H1 (cell line): Measurements from ENCODE around the gene NDUFB11. TPM values are rescaled to one million over a fixed set of nuclear protein-coding genes. Genes with fewer than 3 reads are reported as not detected.

Source experiments
- CTCF ChIA-PET: fragments of 300-600 bp; sonication (Branson Sonifier 250); formaldehyde crosslinking; loops from one replicate; lab custom pipeline; 2021; ENCODE audit not compliant: partially characterized antibody; lab: Charles Lee
- POLR2A ChIA-PET: fragments of 300-600 bp; sonication (Branson Sonifier 250); formaldehyde crosslinking; loops from one replicate; lab custom pipeline; 2021; ENCODE audit warnings: inconsistent platforms; ENCODE audit not compliant: partially characterized antibody; lab: Charles Lee
- DNase-seq, 2 experiments: peaks; one replicate each; pipeline versions ENCODE4 v3.0.0 to v3.0.0-alpha.2; 2010 to 2022; ENCODE audit warnings: low spot score in 2 of 2, low read depth in 1 of 2, mixed read lengths in 1 of 2
- FAIRE-seq: peaks from 2 replicates; lab custom pipeline; 2011; peaks lifted over from hg19 to GRCh38; lab: Jason Lieb, UNC
- H2AFZ ChIP-seq: 2 replicates; pipeline ENCODE4 v1.8.1; 2012; ENCODE audit warnings: low read length, inconsistent platforms
- H2AK5ac ChIP-seq: 2 replicates; pipeline ENCODE4 v1.6.1; 2013; ENCODE audit warnings: low read depth, low read length
- H2BK120ac ChIP-seq: replicated peaks from 2 replicates; pipeline ENCODE3; 2013; ENCODE audit warnings: low read depth, low read length, inconsistent platforms
- H2BK12ac ChIP-seq: 2 replicates; pipeline ENCODE4 v1.6.1; 2013; ENCODE audit warnings: low read depth, low read length
- H2BK15ac ChIP-seq: 2 replicates; pipeline ENCODE4 v1.6.1; 2013; ENCODE audit warnings: low read length
- H2BK20ac ChIP-seq: 2 replicates; pipeline ENCODE4 v1.6.1; 2013; ENCODE audit warnings: low read length
- H2BK5ac ChIP-seq: 2 replicates; pipeline ENCODE4 v1.6.1; 2013; ENCODE audit warnings: low read depth, low read length
- H3K14ac ChIP-seq: 2 replicates; pipeline ENCODE4 v1.6.1; 2013; ENCODE audit warnings: inconsistent platforms; ENCODE audit not compliant: insufficient read length
- H3K18ac ChIP-seq: 2 replicates; pipeline ENCODE4 v1.6.1; 2013; ENCODE audit warnings: low read length; ENCODE audit errors: extremely low read depth
- H3K23ac ChIP-seq: 2 replicates; pipeline ENCODE4 v1.6.1; 2013; ENCODE audit warnings: inconsistent platforms; ENCODE audit not compliant: insufficient read length
- H3K23me2 ChIP-seq: 2 replicates; pipeline ENCODE4 v1.6.1; 2013; ENCODE audit warnings: low read depth, low read length
- H3K27ac ChIP-seq: 2 replicates; pipeline ENCODE4 v1.6.1; 2011; ENCODE audit warnings: low read depth, low read length, inconsistent platforms
- H3K27me3 ChIP-seq, 4 experiments: replicated peaks in 1 of 4; 1 replicate in 1 of 4; 2 replicates in 3 of 4; pipeline versions ENCODE4 v1.6.1 to v1.8.1; 2011 to 2013; ENCODE audit warnings: low read length in 3 of 4, mild to moderate bottlenecking in 3 of 4, inconsistent platforms in 2 of 4, mixed read lengths in 2 of 4, moderate library complexity in 1 of 4; ENCODE audit not compliant: control insufficient read depth in 3 of 4, insufficient read depth in 3 of 4; ENCODE audit errors: extremely low read depth in 1 of 4
- H3K36me3 ChIP-seq, 4 experiments: 2 replicates each; pipeline versions ENCODE4 v1.6.1 to v1.8.1; 2011 to 2013; ENCODE audit warnings: mild to moderate bottlenecking in 4 of 4, low read length in 3 of 4, moderate library complexity in 2 of 4, control low read depth in 1 of 4, inconsistent platforms in 1 of 4; ENCODE audit not compliant: insufficient read depth in 4 of 4, control insufficient read depth in 2 of 4
- H3K4ac ChIP-seq: replicated peaks from 2 replicates; pipeline ENCODE3; 2013; ENCODE audit warnings: low read length, low read depth, mixed read lengths, inconsistent platforms; ENCODE audit not compliant: insufficient read length
- H3K4me1 ChIP-seq, 4 experiments: replicated peaks in 1 of 4; 1 replicate in 1 of 4; 2 replicates in 3 of 4; pipeline versions ENCODE4 v1.6.1 to v1.8.1; 2011 to 2013; ENCODE audit warnings: low read length in 3 of 4, inconsistent platforms in 2 of 4, mixed read lengths in 1 of 4; ENCODE audit not compliant: insufficient read depth in 4 of 4, control insufficient read depth in 3 of 4
- H3K4me2 ChIP-seq, 2 experiments: 2 replicates each; pipeline versions ENCODE4 v1.6.1 to v1.8.1; 2011 to 2013; ENCODE audit warnings: low read depth in 2 of 2, low read length in 2 of 2, control low read depth in 1 of 2, inconsistent platforms in 1 of 2, mild to moderate bottlenecking in 1 of 2; ENCODE audit not compliant: insufficient read depth in 1 of 2
- H3K4me3 ChIP-seq, 4 experiments: fragments of 200-600, 300-600 bp in 1 of 4; sonication (generic), shearing (Covaris generic), sonication (Bioruptor Twin) in 1 of 4; 2 replicates each; pipeline versions ENCODE4 v1.5.1 to v1.8.1; 2011 to 2016; ENCODE audit warnings: low read length in 4 of 4, low read depth in 3 of 4, control low read depth in 2 of 4, inconsistent platforms in 2 of 4, mild to moderate bottlenecking in 2 of 4, mixed read lengths in 1 of 4, moderate library complexity in 1 of 4; ENCODE audit not compliant: insufficient read depth in 2 of 4; ENCODE audit errors: extremely low read depth in 1 of 4
- H3K56ac ChIP-seq: replicated peaks from 2 replicates; pipeline ENCODE3; 2013; ENCODE audit warnings: low read depth, mild to moderate bottlenecking, mixed read lengths, low read length, inconsistent platforms; ENCODE audit not compliant: insufficient read length
- H3K79me1 ChIP-seq: 2 replicates; pipeline ENCODE4 v1.6.1; 2013; ENCODE audit warnings: low read depth, low read length, control low read depth
- H3K79me2 ChIP-seq, 2 experiments: 2 replicates each; pipeline versions ENCODE4 v1.6.1 to v1.8.1; 2012 to 2013; ENCODE audit warnings: low read length in 2 of 2, mild to moderate bottlenecking in 2 of 2, inconsistent platforms in 1 of 2; ENCODE audit not compliant: insufficient read depth in 2 of 2, control insufficient read depth in 1 of 2
- H3K9ac ChIP-seq, 4 experiments: replicated peaks in 1 of 4; 1 replicate in 1 of 4; 2 replicates in 3 of 4; pipeline versions ENCODE4 v1.6.1 to v1.8.1; 2011 to 2013; ENCODE audit warnings: low read depth in 3 of 4, low read length in 3 of 4, control low read depth in 2 of 4, mild to moderate bottlenecking in 2 of 4, moderate library complexity in 2 of 4, inconsistent platforms in 1 of 4; ENCODE audit errors: extremely low read depth in 1 of 4
- H3K9me3 ChIP-seq, 2 experiments: 2 replicates each; pipeline versions ENCODE4 v1.6.1 to v1.8.1; 2012 to 2013; ENCODE audit warnings: mild to moderate bottlenecking in 2 of 2, moderate library complexity in 2 of 2, control low read depth in 1 of 2, inconsistent platforms in 1 of 2, low read depth in 1 of 2, low read length in 1 of 2, mixed read lengths in 1 of 2; ENCODE audit not compliant: insufficient read depth in 2 of 2
- H4K20me1 ChIP-seq, 2 experiments: replicated peaks in 1 of 2; 2 replicates each; pipeline versions ENCODE3 to v1.8.1; 2011 to 2013; ENCODE audit warnings: inconsistent platforms in 2 of 2, low read length in 2 of 2, mild to moderate bottlenecking in 1 of 2; ENCODE audit not compliant: insufficient read depth in 2 of 2, control insufficient read depth in 1 of 2
- H4K5ac ChIP-seq: 2 replicates; pipeline ENCODE4 v1.6.1; 2013; ENCODE audit warnings: low read length, low read depth, mixed read lengths, inconsistent platforms; ENCODE audit not compliant: insufficient read length
- H4K8ac ChIP-seq: 2 replicates; pipeline ENCODE4 v1.8.0; 2013; ENCODE audit warnings: mild to moderate bottlenecking, moderate library complexity, low read length, inconsistent platforms; ENCODE audit not compliant: insufficient read depth; ENCODE audit errors: extremely low read depth
- H4K91ac ChIP-seq: replicated peaks from 2 replicates; pipeline ENCODE3; 2013; ENCODE audit warnings: low read length, mixed read lengths, inconsistent platforms; ENCODE audit not compliant: insufficient read length
- HDAC6 ChIP-seq: IDR thresholded peaks from one replicate; pipeline ENCODE4 v1.7.1; 2012; ENCODE audit warnings: low read depth, mild to moderate bottlenecking, inconsistent platforms, low read length, moderate library complexity
- KDM5A ChIP-seq: fragments of 200-600 bp; IDR thresholded peaks from 2 replicates; pipeline ENCODE4 v1.7.1; 2012; ENCODE audit warnings: mild to moderate bottlenecking, low read length, inconsistent platforms, mixed read lengths
- RXRA ChIP-seq: IDR thresholded peaks from 2 replicates; pipeline ENCODE4 v1.6.1; 2011; ENCODE audit warnings: low read depth, mild to moderate bottlenecking, low read length, moderate library complexity; ENCODE audit not compliant: insufficient read depth
- WGBS, 2 experiments: shearing (Covaris generic) in 1 of 2; methylation state at CpG; one replicate each; pipeline versions ENCODE4 v1.1.6 to v1.1.7; 2013 to 2015; ENCODE audit warnings: low lambda C conversion rate in 2 of 2, mixed read lengths in 2 of 2, inconsistent platforms in 1 of 2, low coverage in 1 of 2, missing lambda C conversion rate in 1 of 2; ENCODE audit not compliant: insufficient replicate concordance in 2 of 2, insufficient coverage in 1 of 2, insufficient read length in 1 of 2; ENCODE audit errors: extremely low coverage in 1 of 2, missing lambda C conversion rate in 1 of 2; 5-methylcytosine and 5-hydroxymethylcytosine counted together
- polyA plus RNA-seq, 7 experiments: library from polyadenylated mRNA; depleted of rRNA in 3 of 7; stranded (reverse) in 5 of 7; unstranded in 2 of 7; fragments of >200 nt in 5 of 7; fragments of 200-250 nt in 2 of 7; gene quantifications; 1 replicate in 5 of 7; 2 replicates in 1 of 7; 4 replicates in 1 of 7; pipeline versions ENCODE4 v1.2.1 to v1.2.3, GENCODE V29; 2011 to 2013; ENCODE audit warnings: missing spikeins in 2 of 7, mixed read lengths in 2 of 7
- total RNA-seq: library from RNA; stranded (reverse); fragmentation: NEBNext Ultra II Directional; extraction: Animal tissue kit (Norgen Biotek cat#: 25700); gene quantifications from 2 replicates; pipeline ENCODE4 v1.2.1, GENCODE V29; 2021
- TF ChIP-seq, protein P1 (sequence below): IDR thresholded peaks from 2 replicates; pipeline ENCODE4 v1.6.1; 2011; ENCODE audit warnings: low read length, improper control_type of control experiment

NDUFB11 gene
- total and polyA plus RNA-seq, 2 of the 8 experiments (the other 6 are each of a cell fraction or from before 2014, with no cell fraction given) = 120 to 131 TPM

DNA sequence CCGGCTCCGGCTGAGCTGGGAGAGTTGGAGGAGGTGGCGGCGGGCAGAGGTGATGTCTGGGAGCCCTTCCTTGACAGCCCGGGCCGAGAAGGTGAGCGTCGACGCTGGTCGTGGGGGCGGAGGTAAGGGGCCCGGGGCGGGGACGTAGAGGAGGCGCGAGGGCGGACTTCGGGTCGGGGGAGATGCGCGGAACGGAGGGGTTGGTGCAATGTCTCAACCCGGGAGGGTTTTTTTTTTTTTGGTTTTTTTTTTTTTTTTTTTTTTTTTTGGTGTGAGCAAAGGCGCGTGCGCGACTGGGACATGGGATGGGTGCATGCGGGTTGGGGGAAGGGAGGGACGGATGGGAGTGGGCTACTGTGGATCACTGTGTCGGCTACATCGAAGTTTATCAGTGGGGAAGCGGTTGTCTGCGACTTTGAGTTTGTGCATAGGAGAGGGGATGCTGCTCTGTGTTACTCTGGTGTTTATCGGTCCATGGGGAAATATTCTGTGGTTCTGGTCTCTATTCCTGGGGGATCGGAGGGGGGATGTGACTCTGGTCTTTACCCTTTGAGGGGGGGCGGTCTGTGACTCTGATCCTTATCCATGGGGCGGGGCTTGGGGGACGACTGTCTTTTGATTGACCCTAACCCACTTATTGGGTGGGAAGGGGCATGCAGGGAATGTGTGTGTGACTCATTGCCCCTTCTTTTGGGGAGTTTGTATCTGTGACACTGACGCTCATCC lies 1.1 kb upstream of the NDUFB11 start:
- no peak for FAIRE-seq
- Histone ChIP-seq H3K23me2 (peaks cover 9% of the 10 kb centered on the region; the same call in 1 of the 2 replicates), H3K4ac (no peak overlapping the region), H4K91ac (no peak overlapping the region), H3K79me2 (peaks cover 19 to 60% of the 10 kb centered on the region in 2 experiments), H3K27ac (peak overlapping the region; percentile 83; the same call in 1 of the 2 replicates), H4K5ac (peak overlapping the region; percentile 98), H3K23ac (no peak overlapping the region), H2BK20ac (no peak overlapping the region), H2BK15ac (no peak overlapping the region), H4K8ac (peak overlapping the region; percentile 89; the same call in 1 of the 2 replicates), H3K79me1 (peaks cover 2% of the 10 kb centered on the region; the same call in 1 of the 2 replicates), H3K9me3 (no peaks in the 10 kb centered on the region), H3K4me2 (peak overlapping the region; percentile 78 to 92), H2BK12ac (no peak overlapping the region), H3K9ac (peak overlapping the region; percentile 85 to 95 (median 88)), H3K36me3 (peaks cover 0 to 10% (median 5%) of the 10 kb centered on the region in 4 experiments; a peak in 4 of 8 replicates), H3K27me3 (no peaks in the 10 kb centered on the region), H3K56ac (peak overlapping the region; percentile 84), H2BK120ac (no peak overlapping the region), H3K4me1 (peaks cover 0 to 6% (median 2%) of the 10 kb centered on the region in 4 experiments; a peak in 4 of 7 replicates), H3K4me3 (peak overlapping the region; percentile 74 to 97 (median 84)), H3K18ac (peak overlapping the region; percentile 78), H3K14ac (no peak overlapping the region), H4K20me1 (peaks cover 11 to 13% of the 10 kb centered on the region in 2 experiments), H2AFZ (no peak overlapping the region), H2BK5ac (peak overlapping the region; percentile 75; the same call in 1 of the 2 replicates), H2AK5ac (no peak overlapping the region)
- ChIA-PET CTCF (interaction anchor here (0.6 to 1.6 kb wide), 6 partner anchors 7 to 437 kb away, joined by 3 to 4 read pairs (median 4); no protein-coding TSS in a partner anchor), POLR2A (interaction anchor here (0.8 to 3.9 kb wide), 9 partner anchors 8 to 316 kb away, joined by 3 to 28 read pairs (median 3); partner anchors contain the start of gene RGN)
- 0% methylated on average over 3 of the region's 39 CpGs; no CpG with 5 or more reads in 1 of the 2 experiments for WGBS, 2 experiments
- TF ChIP-seq, protein P1, sequence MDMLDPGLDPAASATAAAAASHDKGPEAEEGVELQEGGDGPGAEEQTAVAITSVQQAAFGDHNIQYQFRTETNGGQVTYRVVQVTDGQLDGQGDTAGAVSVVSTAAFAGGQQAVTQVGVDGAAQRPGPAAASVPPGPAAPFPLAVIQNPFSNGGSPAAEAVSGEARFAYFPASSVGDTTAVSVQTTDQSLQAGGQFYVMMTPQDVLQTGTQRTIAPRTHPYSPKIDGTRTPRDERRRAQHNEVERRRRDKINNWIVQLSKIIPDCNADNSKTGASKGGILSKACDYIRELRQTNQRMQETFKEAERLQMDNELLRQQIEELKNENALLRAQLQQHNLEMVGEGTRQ = no peak
- TF ChIP-seq KDM5A = no peak
- TF ChIP-seq HDAC6 = no peak
- TF ChIP-seq RXRA = no peak
- DNase-seq = no peak
